ENCODE data around the gene SHROOM1. TPM values are rescaled to one million over a fixed set of nuclear protein-coding genes. Genes with fewer than 3 reads are reported as not detected.

SHROOM1 gene
- total RNA-seq (2022) (20.5 and 22.7 TPM in 2 replicates), Bru-seq, nascent RNA (percentile 63 among the genes with signal in this experiment), BruChase-seq, experiment 1, labeled RNA remaining after a 6-hour chase (percentile 75 among the genes with signal in this experiment), BruChase-seq, experiment 2, labeled RNA remaining after a 2-hour chase (percentile 74 among the genes with signal in this experiment)
- long read RNA-seq, partial matches to known transcripts, result 9 of 30 reads
- long read RNA-seq, other reads (novel, unspliced or antisense), result 19 of 30 reads

DNA sequence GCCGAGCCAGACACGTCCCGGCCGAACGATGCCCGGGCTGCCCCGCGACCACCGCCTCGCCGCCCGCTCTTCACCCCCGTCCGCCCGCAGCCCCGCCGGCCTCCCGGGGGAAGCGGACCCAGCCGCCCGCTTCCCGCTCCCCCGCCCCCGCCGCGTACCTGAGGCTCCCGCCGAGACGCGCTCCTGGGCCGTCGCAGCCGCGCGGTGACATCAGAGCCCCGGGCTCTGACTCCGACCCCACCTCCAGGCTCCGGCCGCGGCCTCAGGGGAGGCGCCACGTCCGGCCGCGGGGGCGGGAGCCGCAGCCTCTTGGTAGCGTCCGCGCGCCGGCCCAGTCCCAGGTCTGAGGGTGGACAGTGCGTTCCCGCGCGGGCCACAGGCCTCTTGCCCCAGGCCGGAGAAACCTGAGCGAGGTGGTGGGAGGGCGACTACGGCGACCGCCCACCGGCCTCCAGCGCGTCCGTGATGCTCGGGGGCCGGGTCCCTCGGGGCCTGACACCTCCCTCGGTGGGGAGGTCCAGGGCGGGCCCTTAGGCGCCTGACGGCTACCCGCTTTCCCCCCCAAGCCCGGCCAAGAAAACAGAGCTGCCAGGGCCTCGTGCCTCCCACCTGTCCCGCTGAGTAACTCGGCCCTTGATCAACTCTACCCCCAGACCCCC lies at the start of gene SHROOM1:
TSS of gene SHROOM1 (minus strand) at position 212 of the 659 bp plus-strand sequence. CDS start 4,507 bp downstream, outside the sequence.
- ChIA-PET CTCF (interaction anchor here (0.5 to 10.4 kb wide), 21 partner anchors 9 to 1542 kb away, joined by 3 to 211 read pairs (median 5); partner anchors contain the start of genes GDF9, LEAP2 and UQCRQ), POLR2A (interaction anchor here (0.6 to 10.9 kb wide), 14 partner anchors 10 to 469 kb away, joined by 3 to 176 read pairs (median 6); partner anchors contain the start of genes GDF9, KIF3A, LEAP2 and RAD50)
- Mint-ChIP-seq H3K9me3 (ENCODE audit: unreplicated experiment) (no peaks in the 10 kb centered on the region), H3K4me1 (ENCODE audit: insufficient read depth, unreplicated experiment) (peaks cover 21% of the 10 kb centered on the region), H3K27ac (ENCODE audit: low read depth, unreplicated experiment) (peak within 1 kb of the TSS; percentile 90), H3K36me3 (ENCODE audit: insufficient read depth, unreplicated experiment) (peaks cover 16% of the 10 kb centered on the region), H3K27me3 (ENCODE audit: insufficient read depth, unreplicated experiment) (no peaks in the 10 kb centered on the region), H3K4me3 (ENCODE audit: unreplicated experiment) (peak within 1 kb of the TSS; percentile 90)
- DNase-seq (ENCODE audit: unreplicated experiment), result peak; percentile 84
- TF ChIP-seq, protein P1, sequence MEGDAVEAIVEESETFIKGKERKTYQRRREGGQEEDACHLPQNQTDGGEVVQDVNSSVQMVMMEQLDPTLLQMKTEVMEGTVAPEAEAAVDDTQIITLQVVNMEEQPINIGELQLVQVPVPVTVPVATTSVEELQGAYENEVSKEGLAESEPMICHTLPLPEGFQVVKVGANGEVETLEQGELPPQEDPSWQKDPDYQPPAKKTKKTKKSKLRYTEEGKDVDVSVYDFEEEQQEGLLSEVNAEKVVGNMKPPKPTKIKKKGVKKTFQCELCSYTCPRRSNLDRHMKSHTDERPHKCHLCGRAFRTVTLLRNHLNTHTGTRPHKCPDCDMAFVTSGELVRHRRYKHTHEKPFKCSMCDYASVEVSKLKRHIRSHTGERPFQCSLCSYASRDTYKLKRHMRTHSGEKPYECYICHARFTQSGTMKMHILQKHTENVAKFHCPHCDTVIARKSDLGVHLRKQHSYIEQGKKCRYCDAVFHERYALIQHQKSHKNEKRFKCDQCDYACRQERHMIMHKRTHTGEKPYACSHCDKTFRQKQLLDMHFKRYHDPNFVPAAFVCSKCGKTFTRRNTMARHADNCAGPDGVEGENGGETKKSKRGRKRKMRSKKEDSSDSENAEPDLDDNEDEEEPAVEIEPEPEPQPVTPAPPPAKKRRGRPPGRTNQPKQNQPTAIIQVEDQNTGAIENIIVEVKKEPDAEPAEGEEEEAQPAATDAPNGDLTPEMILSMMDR (IDR thresholded peaks at IDR 0.05; ENCODE audit: unreplicated experiment), result no peak
- TSS peak; percentile 61 for BruUV-seq (replicated peaks)
- intact Hi-C loops (cut with micrococcal nuclease), result loop anchor here (1.0 kb wide), 3 partner anchors 11 to 53 kb away; partner anchors contain the start of genes GDF9 and UQCRQ

- POLR2A ChIA-PET, result interaction anchor here (1.0 kb wide), 1 partner anchor 11 kb away, joined by 11 read pairs; the partner anchor contains the start of genes GDF9 and UQCRQ
- Mint-ChIP-seq H3K4me1 (ENCODE audit: insufficient read depth, unreplicated experiment) (peaks cover 3% of the 10 kb centered on the region), H3K4me3 (ENCODE audit: unreplicated experiment) (no peak overlapping the region), H3K9me3 (ENCODE audit: unreplicated experiment) (no peaks in the 10 kb centered on the region), H3K27ac (ENCODE audit: low read depth, unreplicated experiment) (no peak overlapping the region), H3K36me3 (ENCODE audit: insufficient read depth, unreplicated experiment) (peaks cover 97% of the 10 kb centered on the region), H3K27me3 (ENCODE audit: insufficient read depth, unreplicated experiment) (no peaks in the 10 kb centered on the region)
- DNase-seq (ENCODE audit: unreplicated experiment), result peak; percentile 28
- TF ChIP-seq, protein P1 (IDR thresholded peaks at IDR 0.05; ENCODE audit: unreplicated experiment), result no peak
- no TSS peak for BruUV-seq (replicated peaks)
- intact Hi-C loops (cut with micrococcal nuclease), result no loop called here
- CTCF ChIA-PET, result interaction anchor here (0.5 to 8.9 kb wide), 5 partner anchors 11 to 691 kb away, joined by 3 to 68 read pairs (median 7); partner anchors contain the start of genes GDF9, SHROOM1 and UQCRQ
Observed at GRCh38 chr5:132877938-132878337, 47.5 kb upstream of the SHROOM1 start.

- peaks cover 97% of the 10 kb centered on the region for H3K36me3 Mint-ChIP-seq (ENCODE audit: insufficient read depth, unreplicated experiment)
- TF ChIP-seq, protein P1 (IDR thresholded peaks at IDR 0.05; ENCODE audit: unreplicated experiment), result no peak
- DNase-seq (ENCODE audit: unreplicated experiment), result no peak
- intact Hi-C loops (cut with micrococcal nuclease), result no loop called here
- no TSS peak for BruUV-seq (replicated peaks)
- POLR2A ChIA-PET, result interaction anchor here (1.0 to 1.8 kb wide), 3 partner anchors 11 to 85 kb away, joined by 3 to 11 read pairs (median 6); partner anchors contain the start of genes GDF9 and UQCRQ
- no peaks in the 10 kb centered on the region for H3K9me3 Mint-ChIP-seq (ENCODE audit: unreplicated experiment)
- no peak overlapping the region for H3K27ac Mint-ChIP-seq (ENCODE audit: low read depth, unreplicated experiment)
- no peak overlapping the region for H3K4me3 Mint-ChIP-seq (ENCODE audit: unreplicated experiment)
- CTCF ChIA-PET, result interaction anchor here (0.5 to 8.9 kb wide), 6 partner anchors 11 to 692 kb away, joined by 3 to 68 read pairs (median 6); partner anchors contain the start of genes GDF9, SHROOM1 and UQCRQ
- H3K4me1 Mint-ChIP-seq (ENCODE audit: insufficient read depth, unreplicated experiment), result no peaks in the 10 kb centered on the region
- H3K27me3 Mint-ChIP-seq (ENCODE audit: insufficient read depth, unreplicated experiment), result no peaks in the 10 kb centered on the region
Observed at GRCh38 chr5:132877466-132877865, 47.0 kb upstream of the SHROOM1 start.
